HAP-1 (cell line): Measurements from ENCODE around the gene REC114.

Source experiments
- DNase-seq, 2 experiments: peaks; one replicate each; pipeline ENCODE4 v3.0.0-alpha.2; 2016 to 2020; ENCODE audit warnings: low spot score in 2 of 2
- H3K27me3 ChIP-seq: fragments of 250-450 bp; sonication (Bioruptor Pico); 2 replicates; pipeline ENCODE4 v1.5.1; 2020; ENCODE audit warnings: low read depth, mild to moderate bottlenecking, moderate library complexity
- H3K36me3 ChIP-seq: fragments of 250-450 bp; sonication (Bioruptor Pico); replicated peaks from 2 replicates; pipeline ENCODE4 v1.5.1; 2020; ENCODE audit warnings: mild to moderate bottlenecking
- H3K4me1 ChIP-seq: fragments of 250-450 bp; sonication (Bioruptor Pico); 2 replicates; pipeline ENCODE4 v1.5.1; 2020; ENCODE audit warnings: mild to moderate bottlenecking
- H3K4me3 ChIP-seq: fragments of 250-450 bp; sonication (Bioruptor Pico); 2 replicates; pipeline ENCODE4 v1.5.1; 2020; ENCODE audit warnings: mild to moderate bottlenecking, moderate library complexity
- H3K9me3 ChIP-seq: fragments of 250-450 bp; sonication (Bioruptor Pico); 2 replicates; pipeline ENCODE4 v1.5.1; 2020; ENCODE audit warnings: mild to moderate bottlenecking, moderate library complexity
- in situ Hi-C: fragments of 300-500 bp; cut with MboI; formaldehyde crosslinking; loops from 3 replicates; pipeline ENCODE4 v1.14.3; 2020; ENCODE audit warnings: low sequenced_read_pairs, inconsistent platforms, mixed read lengths

Gene REC114

GRCh38 chr15:73578026-73578425, 135.1 kb downstream of the REC114 start:
- in situ Hi-C loops, result no loop called here
- peaks cover 46% of the 10 kb centered on the region for H3K36me3 ChIP-seq

GRCh38 chr15:73582851-73583379, 140.0 kb downstream of the REC114 start:
- Histone ChIP-seq H3K27me3 (no peaks in the 10 kb centered on the region), H3K4me1 (no peaks in the 10 kb centered on the region), H3K9me3 (no peaks in the 10 kb centered on the region), H3K4me3 (no peak overlapping the region), H3K36me3 (peaks cover 62% of the 10 kb centered on the region)
- in situ Hi-C loops, result no loop called here
- no peak for DNase-seq

More at GRCh38 chr15:73578026-73578425, 135.1 kb downstream of the REC114 start:
- H3K9me3 ChIP-seq, result no peaks in the 10 kb centered on the region
- H3K4me1 ChIP-seq, result no peaks in the 10 kb centered on the region
- no peak for DNase-seq
- no peak overlapping the region for H3K4me3 ChIP-seq
- no peaks in the 10 kb centered on the region for H3K27me3 ChIP-seq

GRCh38 chr15:73583544-73583943, 140.6 kb downstream of the REC114 start:
- no peak overlapping the region for H3K4me3 ChIP-seq
- H3K4me1 ChIP-seq, result no peaks in the 10 kb centered on the region
- H3K27me3 ChIP-seq, result no peaks in the 10 kb centered on the region
- DNase-seq, result no peak
- H3K36me3 ChIP-seq, result peaks cover 68% of the 10 kb centered on the region
- in situ Hi-C loops, result no loop called here
- H3K9me3 ChIP-seq, result no peaks in the 10 kb centered on the region

- Histone ChIP-seq H3K9me3 (no peaks in the 10 kb centered on the region), H3K36me3 (peaks cover 76% of the 10 kb centered on the region)
Observed at GRCh38 chr15:73584699-73585420, 141.9 kb downstream of the REC114 start.

GRCh38 chr15:73585871-73586654, 143.1 kb downstream of the REC114 start:
- DNase-seq, result no peak

More at GRCh38 chr15:73584699-73585420, 141.9 kb downstream of the REC114 start:
- in situ Hi-C loops, result no loop called here
- DNase-seq, result no peak
- Histone ChIP-seq H3K4me3 (no peak overlapping the region), H3K4me1 (no peaks in the 10 kb centered on the region), H3K27me3 (no peaks in the 10 kb centered on the region)

GRCh38 chr15:73589766-73590165, 146.8 kb downstream of the REC114 start:
- DNase-seq, result no peak
- no peaks in the 10 kb centered on the region for H3K9me3 ChIP-seq
- in situ Hi-C loops, result no loop called here
- H3K4me3 ChIP-seq, result no peak overlapping the region
- no peaks in the 10 kb centered on the region for H3K27me3 ChIP-seq
- H3K4me1 ChIP-seq, result peaks cover 7% of the 10 kb centered on the region
- H3K36me3 ChIP-seq, result peaks cover 50% of the 10 kb centered on the region

More at GRCh38 chr15:73585871-73586654, 143.1 kb downstream of the REC114 start:
- Histone ChIP-seq H3K36me3 (peaks cover 71% of the 10 kb centered on the region), H3K9me3 (no peaks in the 10 kb centered on the region), H3K4me3 (no peak overlapping the region), H3K4me1 (no peaks in the 10 kb centered on the region), H3K27me3 (no peaks in the 10 kb centered on the region)
- in situ Hi-C loops, result no loop called here

- in situ Hi-C loops, result no loop called here
- no peak for DNase-seq
- H3K27me3 ChIP-seq, result no peaks in the 10 kb centered on the region
- peaks cover 47% of the 10 kb centered on the region for H3K36me3 ChIP-seq
- no peak overlapping the region for H3K4me3 ChIP-seq
- peaks cover 7% of the 10 kb centered on the region for H3K4me1 ChIP-seq
- no peaks in the 10 kb centered on the region for H3K9me3 ChIP-seq
Observed at GRCh38 chr15:73590263-73590662, 147.3 kb downstream of the REC114 start.

- H3K36me3 ChIP-seq, result peaks cover 15% of the 10 kb centered on the region
- H3K9me3 ChIP-seq, result no peaks in the 10 kb centered on the region
- DNase-seq, result peak in 1 of 2 experiments; percentile 25
- in situ Hi-C loops, result no loop called here
- no peaks in the 10 kb centered on the region for H3K27me3 ChIP-seq
- H3K4me3 ChIP-seq, result no peak overlapping the region
- H3K4me1 ChIP-seq, result peaks cover 7% of the 10 kb centered on the region
Observed at GRCh38 chr15:73593304-73594074, 150.5 kb downstream of the REC114 start.

- H3K27me3 ChIP-seq, result no peaks in the 10 kb centered on the region
- peaks cover 7% of the 10 kb centered on the region for H3K4me1 ChIP-seq
- in situ Hi-C loops, result no loop called here
- H3K4me3 ChIP-seq, result no peak overlapping the region
- peaks cover 9% of the 10 kb centered on the region for H3K36me3 ChIP-seq
- no peak for DNase-seq
- H3K9me3 ChIP-seq, result no peaks in the 10 kb centered on the region
Observed at GRCh38 chr15:73594109-73594508, 151.1 kb downstream of the REC114 start.

- Histone ChIP-seq H3K9me3 (no peaks in the 10 kb centered on the region), H3K36me3 (no peaks in the 10 kb centered on the region; the same call in none of the 2 replicates), H3K27me3 (no peaks in the 10 kb centered on the region), H3K4me3 (no peak overlapping the region), H3K4me1 (peaks cover 10% of the 10 kb centered on the region)
- no peak for DNase-seq
- in situ Hi-C loops, result no loop called here
Observed at GRCh38 chr15:73596174-73596573, 153.2 kb downstream of the REC114 start.

- H3K4me3 ChIP-seq, result no peak overlapping the region
- no peaks in the 10 kb centered on the region; the same call in none of the 2 replicates for H3K36me3 ChIP-seq
- DNase-seq, result no peak
- in situ Hi-C loops, result no loop called here
- H3K27me3 ChIP-seq, result no peaks in the 10 kb centered on the region
- H3K4me1 ChIP-seq, result peaks cover 15% of the 10 kb centered on the region
- H3K9me3 ChIP-seq, result no peaks in the 10 kb centered on the region
Observed at GRCh38 chr15:73597036-73597638, 154.2 kb downstream of the REC114 start.

- Histone ChIP-seq H3K27me3 (no peaks in the 10 kb centered on the region), H3K36me3 (no peaks in the 10 kb centered on the region; the same call in 1 of the 2 replicates), H3K9me3 (no peaks in the 10 kb centered on the region), H3K4me1 (peaks cover 8% of the 10 kb centered on the region; the same call in 1 of the 2 replicates), H3K4me3 (no peak overlapping the region)
- in situ Hi-C loops, result no loop called here
- peak in 1 of 2 experiments; percentile 40 for DNase-seq
Observed at GRCh38 chr15:73598530-73599160, 155.7 kb downstream of the REC114 start.

GRCh38 chr15:73599934-73600333, 157.0 kb downstream of the REC114 start:
- H3K9me3 ChIP-seq, result no peaks in the 10 kb centered on the region
- peaks cover 8% of the 10 kb centered on the region; the same call in 1 of the 2 replicates for H3K4me1 ChIP-seq
- in situ Hi-C loops, result no loop called here
- no peak overlapping the region for H3K4me3 ChIP-seq
- DNase-seq, result no peak
- no peaks in the 10 kb centered on the region; the same call in none of the 2 replicates for H3K36me3 ChIP-seq
- H3K27me3 ChIP-seq, result no peaks in the 10 kb centered on the region
